ENCODE data around the gene PRKAG2.

- TF ChIP-seq, protein P1, sequence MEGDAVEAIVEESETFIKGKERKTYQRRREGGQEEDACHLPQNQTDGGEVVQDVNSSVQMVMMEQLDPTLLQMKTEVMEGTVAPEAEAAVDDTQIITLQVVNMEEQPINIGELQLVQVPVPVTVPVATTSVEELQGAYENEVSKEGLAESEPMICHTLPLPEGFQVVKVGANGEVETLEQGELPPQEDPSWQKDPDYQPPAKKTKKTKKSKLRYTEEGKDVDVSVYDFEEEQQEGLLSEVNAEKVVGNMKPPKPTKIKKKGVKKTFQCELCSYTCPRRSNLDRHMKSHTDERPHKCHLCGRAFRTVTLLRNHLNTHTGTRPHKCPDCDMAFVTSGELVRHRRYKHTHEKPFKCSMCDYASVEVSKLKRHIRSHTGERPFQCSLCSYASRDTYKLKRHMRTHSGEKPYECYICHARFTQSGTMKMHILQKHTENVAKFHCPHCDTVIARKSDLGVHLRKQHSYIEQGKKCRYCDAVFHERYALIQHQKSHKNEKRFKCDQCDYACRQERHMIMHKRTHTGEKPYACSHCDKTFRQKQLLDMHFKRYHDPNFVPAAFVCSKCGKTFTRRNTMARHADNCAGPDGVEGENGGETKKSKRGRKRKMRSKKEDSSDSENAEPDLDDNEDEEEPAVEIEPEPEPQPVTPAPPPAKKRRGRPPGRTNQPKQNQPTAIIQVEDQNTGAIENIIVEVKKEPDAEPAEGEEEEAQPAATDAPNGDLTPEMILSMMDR (conservative IDR thresholded peaks at IDR 0.05; ENCODE audit: low read length): no peak
- TF ChIP-seq EZH2phosphoT487 (IDR thresholded peaks at IDR 0.05; ENCODE audit: borderline replicate concordance): no peak
Measured at GRCh38 chr7:151513133-151513532, 363.8 kb downstream of the PRKAG2 start.
